K562 (cell line): ENCODE measurements around the gene RELCH. TPM values are rescaled to one million over a fixed set of nuclear protein-coding genes. Genes with fewer than 3 reads are reported as not detected.

Experiments used
- BMI1 ChIP-seq: fragments of 150-350 bp; IDR thresholded peaks from 2 replicates; pipeline ENCODE4 v1.6.1; 2014; ENCODE audit warnings: low read length
- CBX1 ChIP-seq: sonication (generic); IDR thresholded peaks from 2 replicates; pipeline ENCODE4 v1.6.1; 2016; ENCODE audit warnings: antibody characterized with exemption, low read depth, mild to moderate bottlenecking
- CHD7 ChIP-seq: fragments of 200-600 bp; sonication (generic); IDR thresholded peaks from one replicate; pipeline ENCODE4 v1.6.1; 2012; ENCODE audit warnings: mild to moderate bottlenecking, low read depth, low read length, inconsistent platforms
- CREB3 ChIP-seq: fragments of 450-650 bp; conservative IDR thresholded peaks from 2 replicates; pipeline ENCODE4 v1.6.1; 2016; ENCODE audit warnings: missing genetic modification characterization, low read depth, mild to moderate bottlenecking, missing compliant biosample characterization, moderate library complexity
- DMBX1 ChIP-seq: fragments of 250-450 bp; sonication (Bioruptor Pico); IDR thresholded peaks from 2 replicates; pipeline ENCODE4 v1.8.0; 2022; ENCODE audit warnings: inconsistent platforms, mild to moderate bottlenecking, moderate library complexity, borderline replicate concordance
- EP300 ChIP-seq: IDR thresholded peaks from 2 replicates; pipeline ENCODE4 v1.6.1; 2012; ENCODE audit warnings: low read length, improper control_type of control experiment
- HDAC3 ChIP-seq: fragments of 450-650 bp; IDR thresholded peaks from 2 replicates; pipeline ENCODE4 v1.6.1; 2018; ENCODE audit warnings: borderline replicate concordance, mild to moderate bottlenecking, moderate library complexity; ENCODE audit not compliant: partially characterized antibody
- JUNB ChIP-seq: fragments of 450-650 bp; formaldehyde crosslinking; conservative IDR thresholded peaks from 2 replicates; pipeline ENCODE4 v1.4.0; 2020; ENCODE audit warnings: mild to moderate bottlenecking
- KLF6 ChIP-seq: fragments of 250-450 bp; sonication (Bioruptor Pico); IDR thresholded peaks from 2 replicates; pipeline ENCODE4 v1.4.0; 2020; ENCODE audit warnings: mild to moderate bottlenecking, moderate library complexity, borderline replicate concordance
- ZNF134 ChIP-seq: fragments of 250-450 bp; sonication (Bioruptor Pico); conservative IDR thresholded peaks from 2 replicates; pipeline ENCODE4 v1.4.0; 2020
- ZNF408 ChIP-seq: fragments of 250-450 bp; sonication (Bioruptor Pico); IDR thresholded peaks from 2 replicates; pipeline ENCODE4 v1.4.0; 2020; ENCODE audit warnings: low read depth, mild to moderate bottlenecking, moderate library complexity
- ZNF695 ChIP-seq: fragments of 450-650 bp; formaldehyde crosslinking; IDR thresholded peaks from 2 replicates; pipeline ENCODE4 v1.4.0; 2020; ENCODE audit warnings: mild to moderate bottlenecking, moderate library complexity
- polyA plus RNA-seq, 8 experiments: library from polyadenylated mRNA; depleted of rRNA in 4 of 8; stranded (reverse) in 5 of 8; unstranded in 3 of 8; fragments of >200 nt; fragmentation: Nextera tagmentation in 2 of 8; fragmentation: Illumina TruSeq in 1 of 8; extraction: Ambion mirVana in 2 of 8; extraction: Trizol in 1 of 8; gene quantifications; 2 replicates each; pipeline versions ENCODE4 v1.2.1 to v1.2.3, GENCODE V29; 2011 to 2014; ENCODE audit warnings: inconsistent platforms in 1 of 8, missing spikeins in 1 of 8
- total RNA-seq, 7 experiments: library from RNA; depleted of rRNA in 6 of 7; stranded (reverse); fragments of >200 nt in 6 of 7; fragmentation: Illumina TruSeq in 2 of 7; extraction: Trizol in 2 of 7; gene quantifications; 2 replicates each; pipeline versions ENCODE4 v1.2.1 to v1.2.3, GENCODE V29; 2011 to 2021; ENCODE audit warnings: low replicate concordance in 1 of 7
- TF ChIP-seq, protein P1 (sequence below), 2 experiments: fragments of 450-650 bp in 1 of 2; sonication (generic) in 1 of 2; formaldehyde crosslinking; conservative IDR thresholded peaks; 2 replicates each; pipeline versions ENCODE4 v1.4.0 to v1.8.1; 2020 to 2022; ENCODE audit warnings: mild to moderate bottlenecking in 1 of 2, missing genetic modification reagents in 1 of 2

RELCH gene
- total and polyA plus RNA-seq, 9 of the 15 experiments (the other 6 are each of a cell fraction or from before 2014, with no cell fraction given) = 1.4 to 13.6 (median 7.6) TPM

GRCh38 chr18:62186774-62187542, at the start of gene RELCH, which contains the start of gene PIGN (continued):
- TF ChIP-seq CHD7 = no peak
- no peak for TF ChIP-seq EP300
- TF ChIP-seq ZNF408 (CRISPR knock-in tag) = no peak
- TF ChIP-seq ZNF134 (CRISPR knock-in tag) = no peak; the same call in 1 of the 2 replicates
- TF ChIP-seq BMI1 = no peak
- TF ChIP-seq CBX1 = no peak
- TF ChIP-seq, protein P1, sequence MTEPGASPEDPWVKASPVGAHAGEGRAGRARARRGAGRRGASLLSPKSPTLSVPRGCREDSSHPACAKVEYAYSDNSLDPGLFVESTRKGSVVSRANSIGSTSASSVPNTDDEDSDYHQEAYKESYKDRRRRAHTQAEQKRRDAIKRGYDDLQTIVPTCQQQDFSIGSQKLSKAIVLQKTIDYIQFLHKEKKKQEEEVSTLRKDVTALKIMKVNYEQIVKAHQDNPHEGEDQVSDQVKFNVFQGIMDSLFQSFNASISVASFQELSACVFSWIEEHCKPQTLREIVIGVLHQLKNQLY (CRISPR knock-in tag; conservative IDR thresholded peaks at IDR 0.05) = no peak
- no peak for TF ChIP-seq JUNB (CRISPR knock-in tag)
- TF ChIP-seq DMBX1 = no peak
- TF ChIP-seq KLF6 (CRISPR knock-in tag) = no peak
- TF ChIP-seq CREB3 (tag) = no peak
- TF ChIP-seq HDAC3 = no peak
- no peak for TF ChIP-seq ZNF695 (CRISPR knock-in tag)
